Heart left ventricle (tissue), 13 donors: Measurements from ENCODE around the gene KIRREL3.

Source experiments
- CTCF ChIP-seq, 12 donors: fragments of 200-600 bp; sonication (generic) in 4 of 12; IDR thresholded peaks; one replicate each; pipeline versions ENCODE4 v1.5.0 to v1.8.0; 2018 to 2022; ENCODE audit warnings: antibody characterized with exemption in 12 of 12, mild to moderate bottlenecking in 5 of 12
- POLR2A ChIP-seq, 2 donors: fragments of 450-650 bp; IDR thresholded peaks; one replicate each; pipeline ENCODE4 v1.6.1; 2017; ENCODE audit warnings: antibody characterized with exemption in 2 of 2, mild to moderate bottlenecking in 2 of 2, moderate library complexity in 2 of 2
- donor health status: ischemic (EF 13 %, LVEDD 7.1; RV severe dilation, severe dysfunction).
- donor health status: DM: no; HTN: yes; CAD: no.
- donor health status: DM: no; HTN: no; CAD: no.
- donor health status: ischemic (EF 25% LVEDD 6.9; RV normal size, moderate dysfunction).
- donor health status: ischemic (EF 25% LVEDD 5.7; RV mildly dilated, moderate dysfunction).
- donor health status: ischemic (EF 35%, LVEDD 5.7; RV mildly dilated, moderate dysfunction).
- donor health status: nonischemic (EF 11% LVEDD 7.7; RV severe dilation, severe dysfunction).
- donor health status: DM: yes; HTN: yes; CAD: no.
- donor health status: PGD.
- donor health status: ischemic (EF 29% LVEDD 5.4; RV normal size, mild dysfunction).
- donor health status: nonischemic (EF 23%, LVEDD 6.1; RV moderate dilation, normal function).

- TF ChIP-seq POLR2A (IDR thresholded peaks at IDR 0.05) (no peak), CTCF (IDR thresholded peaks at IDR 0.05) (no peak)
Observed at GRCh38 chr11:126547691-126548090, 452.9 kb downstream of the KIRREL3 start.
